GM12874 (cell line): Measurements from ENCODE around the gene NPAS1.

Experiments used
- TF ChIP-seq, protein P1 (sequence below): IDR thresholded peaks from 2 replicates; pipeline ENCODE4 v1.5.1; 2011; ENCODE audit warnings: low read depth, mild to moderate bottlenecking, control low read depth, low read length, moderate library complexity; ENCODE audit not compliant: insufficient read depth

Gene NPAS1

GRCh38 chr19:47002106-47002766 lies 17.4 kb upstream of the NPAS1 start:
- TF ChIP-seq, protein P1, sequence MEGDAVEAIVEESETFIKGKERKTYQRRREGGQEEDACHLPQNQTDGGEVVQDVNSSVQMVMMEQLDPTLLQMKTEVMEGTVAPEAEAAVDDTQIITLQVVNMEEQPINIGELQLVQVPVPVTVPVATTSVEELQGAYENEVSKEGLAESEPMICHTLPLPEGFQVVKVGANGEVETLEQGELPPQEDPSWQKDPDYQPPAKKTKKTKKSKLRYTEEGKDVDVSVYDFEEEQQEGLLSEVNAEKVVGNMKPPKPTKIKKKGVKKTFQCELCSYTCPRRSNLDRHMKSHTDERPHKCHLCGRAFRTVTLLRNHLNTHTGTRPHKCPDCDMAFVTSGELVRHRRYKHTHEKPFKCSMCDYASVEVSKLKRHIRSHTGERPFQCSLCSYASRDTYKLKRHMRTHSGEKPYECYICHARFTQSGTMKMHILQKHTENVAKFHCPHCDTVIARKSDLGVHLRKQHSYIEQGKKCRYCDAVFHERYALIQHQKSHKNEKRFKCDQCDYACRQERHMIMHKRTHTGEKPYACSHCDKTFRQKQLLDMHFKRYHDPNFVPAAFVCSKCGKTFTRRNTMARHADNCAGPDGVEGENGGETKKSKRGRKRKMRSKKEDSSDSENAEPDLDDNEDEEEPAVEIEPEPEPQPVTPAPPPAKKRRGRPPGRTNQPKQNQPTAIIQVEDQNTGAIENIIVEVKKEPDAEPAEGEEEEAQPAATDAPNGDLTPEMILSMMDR: no peak

GRCh38 chr19:47002853-47003610 lies 16.6 kb upstream of the NPAS1 start:
- TF ChIP-seq, protein P1: no peak

GRCh38 chr19:47003611-47004465 lies 15.8 kb upstream of the NPAS1 start:
- TF ChIP-seq, protein P1: no peak

DNA sequence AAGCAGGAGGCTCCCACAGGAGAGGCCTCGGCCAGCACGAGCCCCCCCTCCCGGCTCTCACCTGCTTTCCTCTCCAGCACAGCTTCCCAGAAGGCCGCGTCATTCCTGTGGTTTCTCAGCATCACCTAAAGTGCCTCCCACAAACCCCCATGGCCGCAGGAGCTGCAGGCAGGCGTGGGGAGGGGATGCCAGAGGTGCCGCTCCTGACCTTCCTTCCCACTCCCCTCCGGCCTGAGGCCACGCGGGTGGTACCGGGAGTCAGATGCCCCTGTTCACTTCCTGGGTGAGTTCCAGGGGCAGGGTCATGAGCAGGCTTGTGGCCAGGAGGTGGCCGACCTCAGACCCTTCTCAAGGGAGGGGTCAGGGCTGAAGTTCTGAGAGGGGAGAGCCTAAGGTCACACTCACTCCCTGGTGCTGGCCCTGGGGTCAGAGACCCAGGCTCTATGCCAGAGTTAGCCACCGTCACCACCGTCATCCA lies 14.4 kb upstream of the NPAS1 start:
- TF ChIP-seq, protein P1: no peak

GRCh38 chr19:47005873-47006272 lies 13.8 kb upstream of the NPAS1 start:
- TF ChIP-seq, protein P1: no peak

DNA sequence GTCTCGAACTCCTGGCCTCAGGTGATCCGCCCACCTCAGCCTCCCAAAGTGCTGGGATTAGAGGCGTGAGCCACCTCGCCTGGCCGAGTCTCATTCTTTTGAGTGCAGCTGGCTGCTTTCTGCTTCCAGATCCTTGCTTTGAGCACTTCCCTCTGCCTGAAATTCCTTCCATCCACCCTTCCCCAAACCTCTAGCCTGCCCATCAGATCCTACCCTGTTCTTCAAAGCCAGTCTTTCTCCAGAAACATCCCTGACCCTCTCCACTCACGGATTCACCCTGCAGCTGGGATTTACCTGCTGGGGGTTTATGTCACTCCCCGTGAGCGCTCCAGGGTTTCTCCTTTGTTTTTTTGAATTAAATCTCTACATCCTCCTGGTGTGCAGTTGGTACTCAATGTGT lies 13.1 kb upstream of the NPAS1 start:
- TF ChIP-seq, protein P1: no peak

DNA sequence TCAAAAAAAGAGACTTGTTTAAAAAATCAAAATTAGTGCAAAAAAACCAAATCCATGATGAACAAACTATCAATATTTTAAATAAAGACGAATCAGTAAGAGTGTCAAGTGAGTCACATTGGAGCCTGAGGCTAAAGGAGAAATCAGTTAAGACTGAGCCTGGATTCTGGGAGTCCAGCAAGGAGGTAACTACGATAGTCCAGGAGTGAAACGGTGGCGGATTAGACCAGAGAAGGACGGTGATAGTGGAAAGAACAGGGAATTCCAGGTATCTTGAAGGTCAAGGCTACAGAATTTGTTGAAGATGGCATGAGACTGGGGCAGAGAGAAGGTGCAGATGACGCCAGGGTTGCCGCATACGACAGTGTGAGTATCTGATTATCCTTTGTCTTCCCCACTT lies 7.0 kb upstream of the NPAS1 start:
- TF ChIP-seq, protein P1: no peak
